PFSK-1 (cell line): Measurements from ENCODE around the gene CFAP20DC.

ENCODE experiments used
- FOXP2 ChIP-seq: optimal IDR thresholded peaks from 2 replicates; pipeline ENCODE3; 2011; ENCODE audit warnings: borderline replicate concordance, control low read depth, inconsistent platforms; ENCODE audit not compliant: insufficient read depth; ENCODE audit errors: extremely low read length, extremely low read depth
- POLR2AphosphoS5 ChIP-seq: IDR thresholded peaks from 2 replicates; pipeline ENCODE4 v1.6.1; 2012; ENCODE audit warnings: low read depth, mild to moderate bottlenecking, control low read depth, low read length, moderate library complexity
- REST ChIP-seq, 2 experiments: IDR thresholded peaks; 2 replicates each; pipeline versions ENCODE4 v1.6.1 to v1.8.0; 2011 to 2012; ENCODE audit warnings: low read depth in 2 of 2, low read length in 2 of 2, control low read depth in 1 of 2, inconsistent platforms in 1 of 2, mild to moderate bottlenecking in 1 of 2, moderate library complexity in 1 of 2; ENCODE audit not compliant: insufficient read depth in 1 of 2
- TAF1 ChIP-seq: IDR thresholded peaks from 2 replicates; pipeline ENCODE4 v1.6.1; 2012; ENCODE audit warnings: low read length, control low read depth, borderline replicate concordance; ENCODE audit not compliant: insufficient read depth

- TF ChIP-seq POLR2AphosphoS5 (no peak), REST (IDR thresholded peaks at IDR 0.05; ENCODE audit: insufficient read depth in 1 of 2, low read depth in 2 of 2, low read length in 2 of 2) (no peak), TAF1 (no peak), FOXP2 (no peak)
These were observed 36.2 kb downstream of the CFAP20DC start for GRCh38 chr3:59013611-59014010.
